Measurements from ENCODE around the gene CCDC71L. TPM values are rescaled to one million over a fixed set of nuclear protein-coding genes. Genes with fewer than 3 reads are reported as not detected.

CCDC71L gene
- total and polyA plus RNA-seq, 2 of the 13 experiments (the other 11 are each of a cell fraction or from before 2014, with no cell fraction given) = 0.02 TPM; not detected in 1

GRCh38 chr7:106630648-106631047 lies 30.3 kb downstream of the CCDC71L start:
- Histone ChIP-seq H3K4me1 (ENCODE audit: insufficient read depth, low read length) (no peaks in the 10 kb centered on the region), H2AFZ (ENCODE audit: low read length) (no peak overlapping the region), H3K27ac (ENCODE audit: extremely low read length, insufficient read depth, low read length) (no peak overlapping the region), H3K79me2 (ENCODE audit: insufficient read depth, low read length) (no peaks in the 10 kb centered on the region), H3K9me3 (ENCODE audit: low read length) (no peaks in the 10 kb centered on the region), H3K36me3 (replicated peaks in 1 of 2; ENCODE audit: control insufficient read depth in 1 of 2, insufficient read depth in 2 of 2, low read length in 2 of 2) (no peaks in the 10 kb centered on the region), H4K20me1 (ENCODE audit: insufficient read depth, low read length) (no peaks in the 10 kb centered on the region), H3K4me3 (replicated peaks in 1 of 3; ENCODE audit: insufficient read depth in 1 of 3, low read depth in 2 of 3, low read length in 3 of 3) (no peak overlapping the region), H3K9ac (ENCODE audit: insufficient read depth, low read depth, low read length) (no peak overlapping the region), H3K27me3 (ENCODE audit: control insufficient read depth in 1 of 2, insufficient read depth in 2 of 2, low read length in 2 of 2) (peaks cover 0 to 6% of the 10 kb centered on the region in 2 experiments; a peak in 2 of 5 replicates), H3K4me2 (ENCODE audit: low read depth, low read length) (no peak overlapping the region)
- CTCF ChIA-PET (ENCODE audit: low intra/inter-chr PET ratio, low total read pairs) = no interaction called here
- POLR2A ChIA-PET = no interaction called here
- TF ChIP-seq, protein P1, sequence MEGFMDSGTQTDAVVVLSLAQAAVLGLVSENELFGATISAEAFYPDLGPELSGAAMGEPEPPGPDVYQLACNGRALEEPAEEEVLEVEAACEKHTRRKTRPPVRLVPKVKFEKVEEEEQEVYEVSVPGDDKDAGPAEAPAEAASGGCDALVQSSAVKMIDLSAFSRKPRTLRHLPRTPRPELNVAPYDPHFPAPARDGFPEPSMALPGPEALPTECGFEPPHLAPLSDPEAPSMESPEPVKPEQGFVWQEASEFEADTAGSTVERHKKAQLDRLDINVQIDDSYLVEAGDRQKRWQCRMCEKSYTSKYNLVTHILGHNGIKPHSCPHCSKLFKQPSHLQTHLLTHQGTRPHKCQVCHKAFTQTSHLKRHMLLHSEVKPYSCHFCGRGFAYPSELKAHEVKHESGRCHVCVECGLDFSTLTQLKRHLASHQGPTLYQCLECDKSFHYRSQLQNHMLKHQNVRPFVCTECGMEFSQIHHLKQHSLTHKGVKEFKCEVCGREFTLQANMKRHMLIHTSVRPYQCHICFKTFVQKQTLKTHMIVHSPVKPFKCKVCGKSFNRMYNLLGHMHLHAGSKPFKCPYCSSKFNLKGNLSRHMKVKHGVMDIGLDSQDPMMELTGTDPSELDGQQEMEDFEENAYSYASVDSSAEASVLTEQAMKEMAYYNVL (CRISPR knock-in tag; IDR thresholded peaks at IDR 0.05; ENCODE audit: borderline replicate concordance) = no peak
- 0 out of 2 replicates have a peak, but pooled peaks have one; percentile 11 for TF ChIP-seq NBN (conservative IDR thresholded peaks at IDR 0.05)
- TF ChIP-seq SAFB2 (CRISPR knock-in tag; IDR thresholded peaks at IDR 0.05; ENCODE audit: borderline replicate concordance, low read depth) = no peak
- no peak for TF ChIP-seq KAT2B (IDR thresholded peaks at IDR 0.05; ENCODE audit: borderline replicate concordance, low read depth, low read length)
- no peak for TF ChIP-seq MBD4 (IDR thresholded peaks at IDR 0.05; ENCODE audit: borderline replicate concordance, low read length)
- no peak for TF ChIP-seq ATAD3A (CRISPR knock-in tag; IDR thresholded peaks at IDR 0.05)
- intact Hi-C loops (cut with micrococcal nuclease; ENCODE audit: unreplicated experiment) = no loop called here
- ATAC-seq = no peak
- in situ Hi-C loops (cut with HindIII; ENCODE audit: extremely low pct_ligation_motif_present, low pct_unique_long_range_greater_than_20kb) = no loop called here
- DNase-seq (ENCODE audit: low spot score) = no peak
- FAIRE-seq = no peak
- BruUV-seq (replicated peaks) = no TSS peak

- 0% methylated on average over 2 of the region's 2 CpGs for WGBS (ENCODE audit: low lambda C conversion rate)
- Histone ChIP-seq H4K20me1 (ENCODE audit: insufficient read depth, low read length) (no peaks in the 10 kb centered on the region), H3K9ac (ENCODE audit: insufficient read depth, low read depth, low read length) (no peak overlapping the region), H3K27me3 (ENCODE audit: control insufficient read depth in 1 of 2, insufficient read depth in 2 of 2, low read length in 2 of 2) (peaks cover 0 to 6% of the 10 kb centered on the region in 2 experiments; a peak in 2 of 5 replicates), H3K36me3 (replicated peaks in 1 of 2; ENCODE audit: control insufficient read depth in 1 of 2, insufficient read depth in 2 of 2, low read length in 2 of 2) (no peaks in the 10 kb centered on the region), H3K9me3 (ENCODE audit: low read length) (no peaks in the 10 kb centered on the region), H3K79me2 (ENCODE audit: insufficient read depth, low read length) (no peaks in the 10 kb centered on the region), H3K4me2 (ENCODE audit: low read depth, low read length) (no peak overlapping the region), H3K4me3 (replicated peaks in 1 of 3; ENCODE audit: insufficient read depth in 1 of 3, low read depth in 2 of 3, low read length in 3 of 3) (no peak overlapping the region), H3K4me1 (ENCODE audit: insufficient read depth, low read length) (no peaks in the 10 kb centered on the region), H2AFZ (ENCODE audit: low read length) (no peak overlapping the region), H3K27ac (ENCODE audit: extremely low read length, insufficient read depth, low read length) (no peak overlapping the region)
- intact Hi-C loops (cut with micrococcal nuclease; ENCODE audit: unreplicated experiment) (no loop called here), in situ Hi-C loops (cut with HindIII; ENCODE audit: extremely low pct_ligation_motif_present, low pct_unique_long_range_greater_than_20kb) (no loop called here)
- FAIRE-seq (no peak), DNase-seq (ENCODE audit: low spot score) (no peak), ATAC-seq (no peak)
- POLR2A ChIA-PET = no interaction called here
- CTCF ChIA-PET (ENCODE audit: low intra/inter-chr PET ratio, low total read pairs) = no interaction called here
- BruUV-seq (replicated peaks) = no TSS peak
- TF ChIP-seq TCF12 (IDR thresholded peaks at IDR 0.05) = no peak
- TF ChIP-seq TCF12 (CRISPR knock-in tag; IDR thresholded peaks at IDR 0.05) = no peak
- TF ChIP-seq, protein P2, sequence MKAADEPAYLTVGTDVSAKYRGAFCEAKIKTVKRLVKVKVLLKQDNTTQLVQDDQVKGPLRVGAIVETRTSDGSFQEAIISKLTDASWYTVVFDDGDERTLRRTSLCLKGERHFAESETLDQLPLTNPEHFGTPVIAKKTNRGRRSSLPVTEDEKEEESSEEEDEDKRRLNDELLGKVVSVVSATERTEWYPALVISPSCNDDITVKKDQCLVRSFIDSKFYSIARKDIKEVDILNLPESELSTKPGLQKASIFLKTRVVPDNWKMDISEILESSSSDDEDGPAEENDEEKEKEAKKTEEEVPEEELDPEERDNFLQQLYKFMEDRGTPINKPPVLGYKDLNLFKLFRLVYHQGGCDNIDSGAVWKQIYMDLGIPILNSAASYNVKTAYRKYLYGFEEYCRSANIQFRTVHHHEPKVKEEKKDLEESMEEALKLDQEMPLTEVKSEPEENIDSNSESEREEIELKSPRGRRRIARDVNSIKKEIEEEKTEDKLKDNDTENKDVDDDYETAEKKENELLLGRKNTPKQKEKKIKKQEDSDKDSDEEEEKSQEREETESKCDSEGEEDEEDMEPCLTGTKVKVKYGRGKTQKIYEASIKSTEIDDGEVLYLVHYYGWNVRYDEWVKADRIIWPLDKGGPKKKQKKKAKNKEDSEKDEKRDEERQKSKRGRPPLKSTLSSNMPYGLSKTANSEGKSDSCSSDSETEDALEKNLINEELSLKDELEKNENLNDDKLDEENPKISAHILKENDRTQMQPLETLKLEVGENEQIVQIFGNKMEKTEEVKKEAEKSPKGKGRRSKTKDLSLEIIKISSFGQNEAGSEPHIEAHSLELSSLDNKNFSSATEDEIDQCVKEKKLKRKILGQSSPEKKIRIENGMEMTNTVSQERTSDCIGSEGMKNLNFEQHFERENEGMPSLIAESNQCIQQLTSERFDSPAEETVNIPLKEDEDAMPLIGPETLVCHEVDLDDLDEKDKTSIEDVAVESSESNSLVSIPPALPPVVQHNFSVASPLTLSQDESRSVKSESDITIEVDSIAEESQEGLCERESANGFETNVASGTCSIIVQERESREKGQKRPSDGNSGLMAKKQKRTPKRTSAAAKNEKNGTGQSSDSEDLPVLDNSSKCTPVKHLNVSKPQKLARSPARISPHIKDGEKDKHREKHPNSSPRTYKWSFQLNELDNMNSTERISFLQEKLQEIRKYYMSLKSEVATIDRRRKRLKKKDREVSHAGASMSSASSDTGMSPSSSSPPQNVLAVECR (CRISPR knock-in tag; IDR thresholded peaks at IDR 0.05; ENCODE audit: borderline replicate concordance) = no peak
- no peak for TF ChIP-seq GMEB2 (CRISPR knock-in tag; IDR thresholded peaks at IDR 0.05; ENCODE audit: low read depth)
- TF ChIP-seq ZMAT5 (CRISPR knock-in tag; IDR thresholded peaks at IDR 0.05; ENCODE audit: borderline replicate concordance, low read depth) = no peak
Observed at GRCh38 chr7:106629516-106629915, 31.4 kb downstream of the CCDC71L start.

Measured in HepG2 (cell line).